Ascending aorta (tissue), 2 donors: Measurements from ENCODE around the gene DCAF4L1. TPM values are rescaled to one million over a fixed set of nuclear protein-coding genes. Genes with fewer than 3 reads are reported as not detected.
A peak's percentile ranks its signal among the peaks of the same experiment; 100 is the strongest.

ENCODE experiments used
- DNase-seq, 2 donors: peaks; one replicate each; pipeline ENCODE4 v3.0.0-alpha.2; 2019; ENCODE audit warnings: low spot score in 2 of 2
- H3K27ac ChIP-seq, 2 donors: fragments of 200-600 bp; sonication (generic); one replicate each; pipeline ENCODE4 v1.5.1; 2016 to 2017; ENCODE audit warnings: mild to moderate bottlenecking in 1 of 2
- H3K27me3 ChIP-seq: fragments of 200-600 bp; sonication (generic); one replicate; pipeline ENCODE4 v1.5.1; 2017
- H3K36me3 ChIP-seq, 2 donors: fragments of 200-600 bp; sonication (generic); one replicate each; pipeline ENCODE4 v1.5.1; 2016
- H3K4me1 ChIP-seq, 2 donors: fragments of 200-600 bp; sonication (generic); one replicate each; pipeline ENCODE4 v1.5.1; 2016 to 2017; ENCODE audit warnings: mild to moderate bottlenecking in 1 of 2
- H3K4me3 ChIP-seq, 2 donors: fragments of 200-600 bp; sonication (generic); one replicate each; pipeline ENCODE4 v1.5.1; 2016 to 2017; ENCODE audit warnings: mild to moderate bottlenecking in 1 of 2
- H3K9me3 ChIP-seq, 2 donors: fragments of 200-600 bp; sonication (generic); one replicate each; pipeline ENCODE4 v1.5.1; 2016
- intact Hi-C: fragments of 100-400 bp; cut with DNase I; formaldehyde crosslinking; loops from one replicate; pipeline ENCODE4 v1.15.1; 2023
- total RNA-seq: library from RNA; depleted of rRNA; stranded (reverse); fragments of >200 nt; gene quantifications from one replicate; pipeline ENCODE4 v1.1.0, GENCODE V29; 2016
- TF ChIP-seq, protein P1 (sequence below), 3 experiments: fragments of 200-600 bp in 2 of 3; fragments of 450-650 bp in 1 of 3; sonication (generic) in 2 of 3; IDR thresholded peaks; one replicate each; pipeline ENCODE4 v1.5.1; 2016 to 2019; ENCODE audit warnings: antibody characterized with exemption in 3 of 3, mild to moderate bottlenecking in 1 of 3, moderate library complexity in 1 of 3

DCAF4L1 gene
- total RNA-seq, 1 donor from 2014 or later, result 0.11 TPM

DNA sequence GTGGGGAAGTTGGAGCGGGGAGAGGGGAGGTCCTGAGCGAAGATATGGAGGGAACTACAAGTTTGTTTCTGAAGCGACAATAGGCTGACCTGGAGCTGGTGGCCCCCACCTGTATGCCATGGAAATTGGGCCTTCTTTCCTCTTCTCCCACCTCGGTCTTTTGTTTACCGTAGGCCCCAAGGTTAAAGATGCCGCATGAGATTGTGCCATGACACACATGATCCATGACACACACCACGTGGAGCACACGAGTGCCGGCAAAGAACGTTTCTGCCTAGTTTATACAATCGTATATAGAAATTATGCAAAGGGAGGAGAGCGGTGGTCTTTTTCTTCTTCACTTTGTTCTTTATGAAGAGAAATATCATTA, 45.9 kb upstream of the DCAF4L1 start:
- Histone ChIP-seq H3K4me1 (peaks cover 4 to 6% of the 10 kb centered on the region in 2 donors), H3K27me3 (no peaks in the 10 kb centered on the region), H3K9me3 (no peaks in the 10 kb centered on the region), H3K4me3 (peak overlapping the region; percentile 82 to 88), H3K27ac (peak overlapping the region; percentile 62 to 72), H3K36me3 (peaks cover 4 to 18% of the 10 kb centered on the region in 2 donors)
- intact Hi-C loops, result loop anchor here (1.0 kb wide), 1 partner anchor 55 kb away; the partner anchor contains the start of gene SLC30A9
- no peak for DNase-seq
- TF ChIP-seq, protein P1, sequence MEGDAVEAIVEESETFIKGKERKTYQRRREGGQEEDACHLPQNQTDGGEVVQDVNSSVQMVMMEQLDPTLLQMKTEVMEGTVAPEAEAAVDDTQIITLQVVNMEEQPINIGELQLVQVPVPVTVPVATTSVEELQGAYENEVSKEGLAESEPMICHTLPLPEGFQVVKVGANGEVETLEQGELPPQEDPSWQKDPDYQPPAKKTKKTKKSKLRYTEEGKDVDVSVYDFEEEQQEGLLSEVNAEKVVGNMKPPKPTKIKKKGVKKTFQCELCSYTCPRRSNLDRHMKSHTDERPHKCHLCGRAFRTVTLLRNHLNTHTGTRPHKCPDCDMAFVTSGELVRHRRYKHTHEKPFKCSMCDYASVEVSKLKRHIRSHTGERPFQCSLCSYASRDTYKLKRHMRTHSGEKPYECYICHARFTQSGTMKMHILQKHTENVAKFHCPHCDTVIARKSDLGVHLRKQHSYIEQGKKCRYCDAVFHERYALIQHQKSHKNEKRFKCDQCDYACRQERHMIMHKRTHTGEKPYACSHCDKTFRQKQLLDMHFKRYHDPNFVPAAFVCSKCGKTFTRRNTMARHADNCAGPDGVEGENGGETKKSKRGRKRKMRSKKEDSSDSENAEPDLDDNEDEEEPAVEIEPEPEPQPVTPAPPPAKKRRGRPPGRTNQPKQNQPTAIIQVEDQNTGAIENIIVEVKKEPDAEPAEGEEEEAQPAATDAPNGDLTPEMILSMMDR (IDR thresholded peaks at IDR 0.05), result no peak

DNA sequence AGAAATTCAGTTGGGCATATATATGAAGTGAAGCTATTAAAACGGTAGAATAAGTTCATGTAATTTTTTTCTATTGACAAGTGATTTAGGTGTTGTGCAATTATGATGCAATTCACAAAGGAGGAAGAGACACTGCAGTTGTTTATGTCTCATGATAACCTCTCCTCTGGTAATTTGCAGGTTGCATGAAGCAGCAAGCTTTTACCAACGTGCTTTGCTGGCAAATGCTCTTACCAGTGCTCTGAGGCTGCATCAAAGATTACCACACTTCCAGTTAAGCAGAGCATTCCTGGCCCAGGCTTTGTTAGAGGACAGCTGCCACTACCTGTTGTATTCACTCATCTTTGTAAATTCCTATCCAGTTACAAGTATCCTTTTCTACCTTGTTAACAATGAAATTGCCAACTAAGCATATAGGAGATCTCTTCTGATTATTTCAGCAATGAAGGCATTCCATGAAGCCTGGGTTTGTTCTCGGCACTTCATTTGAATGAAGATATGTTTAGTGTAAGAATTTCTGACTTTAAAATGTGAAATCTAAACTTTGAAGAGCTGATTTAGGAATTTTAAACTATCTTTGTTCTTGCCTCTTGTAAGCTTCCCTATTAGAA, 42.4 kb upstream of the DCAF4L1 start:
- DNase-seq, result no peak
- Histone ChIP-seq H3K27ac (no peak overlapping the region), H3K4me1 (peaks cover 4 to 6% of the 10 kb centered on the region in 2 donors), H3K4me3 (no peak overlapping the region), H3K27me3 (no peaks in the 10 kb centered on the region), H3K36me3 (peaks cover 7 to 26% of the 10 kb centered on the region in 2 donors), H3K9me3 (no peaks in the 10 kb centered on the region)
- TF ChIP-seq, protein P1 (IDR thresholded peaks at IDR 0.05), result no peak
- intact Hi-C loops, result no loop called here

DNA sequence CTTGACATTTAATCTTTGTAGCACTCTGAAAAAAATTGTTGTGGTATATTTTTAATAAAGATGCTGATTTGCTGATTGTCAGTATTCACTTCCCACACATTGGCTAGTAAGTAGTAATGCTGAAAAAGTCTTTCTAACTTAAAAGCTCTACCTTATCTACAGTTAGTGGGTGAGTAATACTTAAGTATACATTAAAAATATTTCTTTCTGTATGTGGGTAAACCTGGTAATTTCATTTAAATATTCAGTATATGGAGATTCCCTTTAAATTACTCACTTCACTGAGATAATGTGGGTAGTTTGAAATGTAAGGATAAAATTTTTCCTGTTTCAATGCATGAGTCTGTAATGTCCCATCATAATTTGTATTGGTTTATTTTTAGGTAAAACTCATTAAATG, 40.7 kb upstream of the DCAF4L1 start:
- no peak for DNase-seq
- Histone ChIP-seq H3K4me1 (peaks cover 4 to 6% of the 10 kb centered on the region in 2 donors), H3K36me3 (peaks cover 18 to 39% of the 10 kb centered on the region in 2 donors), H3K27me3 (no peaks in the 10 kb centered on the region), H3K4me3 (no peak overlapping the region), H3K9me3 (no peaks in the 10 kb centered on the region), H3K27ac (no peak overlapping the region)
- TF ChIP-seq, protein P1 (IDR thresholded peaks at IDR 0.05), result no peak
- intact Hi-C loops, result no loop called here

DNA sequence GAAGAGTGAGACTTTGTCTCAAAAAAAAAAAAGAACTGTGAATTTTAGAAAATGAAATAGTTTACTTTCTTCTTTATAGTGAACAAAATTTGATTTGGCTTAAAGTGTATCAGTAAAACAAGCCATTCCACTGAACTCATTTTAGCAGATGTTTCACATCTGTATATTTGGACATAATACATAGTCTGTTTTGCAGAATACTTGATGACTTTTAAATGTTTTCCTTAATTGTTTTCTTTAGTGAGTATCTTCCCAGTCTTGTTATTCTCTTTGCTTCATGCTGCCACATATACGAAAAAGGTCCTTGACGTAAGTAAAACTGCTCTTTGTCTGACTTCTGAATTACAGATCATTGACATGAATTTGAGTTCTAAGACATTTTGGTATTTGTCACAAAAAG, 38.0 kb upstream of the DCAF4L1 start:
- TF ChIP-seq, protein P1 (IDR thresholded peaks at IDR 0.05), result no peak
- Histone ChIP-seq H3K36me3 (peaks cover 18 to 45% of the 10 kb centered on the region in 2 donors), H3K27me3 (no peaks in the 10 kb centered on the region), H3K4me3 (no peak overlapping the region), H3K27ac (no peak overlapping the region), H3K4me1 (no peaks in the 10 kb centered on the region), H3K9me3 (no peaks in the 10 kb centered on the region)
- intact Hi-C loops, result no loop called here
- no peak for DNase-seq

DNA sequence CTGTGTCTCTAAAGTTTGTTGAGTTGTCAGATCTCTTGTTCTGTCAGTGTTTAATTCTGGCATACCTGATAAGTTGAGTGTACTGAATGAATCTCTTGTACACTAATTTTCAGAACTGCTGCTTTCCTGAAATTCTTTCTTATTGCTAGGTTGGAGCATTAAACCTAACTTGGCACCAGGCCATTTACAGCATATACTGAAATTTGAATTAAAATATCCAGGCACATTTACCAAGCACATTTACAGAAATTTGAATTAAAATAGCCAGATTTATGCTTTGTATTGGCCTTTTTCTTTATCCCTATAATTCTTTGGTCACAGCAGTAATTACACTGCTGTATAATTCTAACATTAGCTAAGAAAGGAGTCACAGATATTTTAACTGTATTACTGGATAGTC, 37.5 kb upstream of the DCAF4L1 start:
- Histone ChIP-seq H3K27ac (no peak overlapping the region), H3K27me3 (no peaks in the 10 kb centered on the region), H3K4me1 (no peaks in the 10 kb centered on the region), H3K4me3 (no peak overlapping the region), H3K9me3 (no peaks in the 10 kb centered on the region), H3K36me3 (peaks cover 18 to 43% of the 10 kb centered on the region in 2 donors)
- no peak for DNase-seq
- TF ChIP-seq, protein P1 (IDR thresholded peaks at IDR 0.05), result no peak
- intact Hi-C loops, result no loop called here
